Chondrocyte (in vitro differentiated cells): Measurements from ENCODE around the gene PAM16. TPM values are rescaled to one million over a fixed set of nuclear protein-coding genes. Genes with fewer than 3 reads are reported as not detected.

Experiments
- DNase-seq: peaks from one replicate; pipeline ENCODE4 v3.0.0; 2021; ENCODE audit warnings: mixed read lengths, low spot score
- H3K27ac Mint-ChIP-seq: one replicate; pipeline ENCODE4 v1.8.0; 2021; ENCODE audit warnings: mild to moderate bottlenecking, moderate library complexity, mixed read lengths; ENCODE audit not compliant: unreplicated experiment
- H3K27me3 Mint-ChIP-seq: 2 replicates; pipeline ENCODE4 v1.8.0; 2021; ENCODE audit warnings: low read depth, mixed read lengths
- H3K36me3 Mint-ChIP-seq: 2 replicates; pipeline ENCODE4 v1.8.0; 2021; ENCODE audit warnings: low read depth, mixed read lengths
- H3K4me1 Mint-ChIP-seq: 2 replicates; pipeline ENCODE4 v1.8.0; 2021; ENCODE audit warnings: low read depth, mild to moderate bottlenecking, mixed read lengths
- H3K4me3 Mint-ChIP-seq: one replicate; pipeline ENCODE4 v1.8.0; 2021; ENCODE audit warnings: mild to moderate bottlenecking, moderate library complexity, mixed read lengths; ENCODE audit not compliant: unreplicated experiment
- H3K9me3 Mint-ChIP-seq: 2 replicates; pipeline ENCODE4 v1.8.0; 2021; ENCODE audit warnings: low read depth, mixed read lengths
- total RNA-seq: library from RNA; stranded (reverse); gene quantifications from 3 replicates; pipeline ENCODE4 v1.2.1, GENCODE V29; 2021
- TF ChIP-seq, protein P1 (sequence below): fragments of 200-600 bp; sonication (generic); IDR thresholded peaks from 2 replicates; pipeline ENCODE4 v1.5.0; 2021; ENCODE audit warnings: antibody characterized with exemption, mild to moderate bottlenecking, moderate library complexity

Gene PAM16
- total RNA-seq, 1 donor from 2014 or later: 24.4 TPM

DNA sequence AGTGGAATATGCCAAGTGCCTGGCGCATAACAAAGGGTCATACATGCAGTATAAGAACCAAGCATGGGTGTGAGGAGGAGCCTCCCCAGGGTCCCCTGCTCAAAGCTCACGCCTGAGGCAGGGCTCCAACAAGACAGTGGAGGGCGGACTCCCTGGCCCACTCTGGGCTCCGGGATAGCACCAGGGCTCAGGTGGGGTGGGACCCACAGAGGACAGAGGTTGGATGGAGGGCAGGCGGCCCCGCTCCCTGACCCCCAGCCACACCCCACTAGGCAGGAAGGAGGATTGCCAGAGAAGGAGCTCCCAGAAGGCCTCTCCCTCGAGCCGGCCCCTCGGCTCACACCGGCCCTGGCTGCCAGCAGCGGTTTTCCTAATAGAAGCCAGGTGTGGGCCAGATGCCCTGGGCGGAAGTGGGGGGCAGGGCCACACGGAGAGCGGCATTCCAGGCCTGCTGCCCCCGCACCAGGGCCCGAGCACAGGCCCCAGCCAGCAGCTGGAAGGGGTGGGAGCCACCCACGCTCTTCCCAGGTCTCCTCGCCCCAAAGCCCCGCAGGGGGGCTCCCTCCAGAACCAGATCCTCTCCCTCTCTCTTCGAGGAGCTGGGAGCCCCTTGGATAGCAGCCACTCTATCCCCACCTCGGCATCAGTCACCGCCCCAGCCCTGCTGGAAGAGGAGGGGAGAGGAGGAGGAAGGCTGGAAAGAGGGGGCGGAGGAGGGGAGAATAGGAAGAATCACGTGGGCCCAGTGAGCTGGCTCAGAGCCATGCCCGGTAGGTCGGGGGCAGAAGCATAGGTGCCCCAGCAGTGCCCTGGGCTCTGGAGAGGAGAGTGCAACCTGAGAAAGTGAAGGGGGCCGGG, 41.5 kb upstream of the PAM16 start:
- TF ChIP-seq, protein P1, sequence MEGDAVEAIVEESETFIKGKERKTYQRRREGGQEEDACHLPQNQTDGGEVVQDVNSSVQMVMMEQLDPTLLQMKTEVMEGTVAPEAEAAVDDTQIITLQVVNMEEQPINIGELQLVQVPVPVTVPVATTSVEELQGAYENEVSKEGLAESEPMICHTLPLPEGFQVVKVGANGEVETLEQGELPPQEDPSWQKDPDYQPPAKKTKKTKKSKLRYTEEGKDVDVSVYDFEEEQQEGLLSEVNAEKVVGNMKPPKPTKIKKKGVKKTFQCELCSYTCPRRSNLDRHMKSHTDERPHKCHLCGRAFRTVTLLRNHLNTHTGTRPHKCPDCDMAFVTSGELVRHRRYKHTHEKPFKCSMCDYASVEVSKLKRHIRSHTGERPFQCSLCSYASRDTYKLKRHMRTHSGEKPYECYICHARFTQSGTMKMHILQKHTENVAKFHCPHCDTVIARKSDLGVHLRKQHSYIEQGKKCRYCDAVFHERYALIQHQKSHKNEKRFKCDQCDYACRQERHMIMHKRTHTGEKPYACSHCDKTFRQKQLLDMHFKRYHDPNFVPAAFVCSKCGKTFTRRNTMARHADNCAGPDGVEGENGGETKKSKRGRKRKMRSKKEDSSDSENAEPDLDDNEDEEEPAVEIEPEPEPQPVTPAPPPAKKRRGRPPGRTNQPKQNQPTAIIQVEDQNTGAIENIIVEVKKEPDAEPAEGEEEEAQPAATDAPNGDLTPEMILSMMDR: no peak
- H3K27me3 Mint-ChIP-seq: no peaks in the 10 kb centered on the region
- H3K36me3 Mint-ChIP-seq: peaks cover 4% of the 10 kb centered on the region
- peak overlapping the region; percentile 86 for H3K27ac Mint-ChIP-seq
- no peak overlapping the region for H3K4me3 Mint-ChIP-seq
- H3K9me3 Mint-ChIP-seq: no peaks in the 10 kb centered on the region
- peaks cover 43% of the 10 kb centered on the region for H3K4me1 Mint-ChIP-seq
- DNase-seq: peak; percentile 83

DNA sequence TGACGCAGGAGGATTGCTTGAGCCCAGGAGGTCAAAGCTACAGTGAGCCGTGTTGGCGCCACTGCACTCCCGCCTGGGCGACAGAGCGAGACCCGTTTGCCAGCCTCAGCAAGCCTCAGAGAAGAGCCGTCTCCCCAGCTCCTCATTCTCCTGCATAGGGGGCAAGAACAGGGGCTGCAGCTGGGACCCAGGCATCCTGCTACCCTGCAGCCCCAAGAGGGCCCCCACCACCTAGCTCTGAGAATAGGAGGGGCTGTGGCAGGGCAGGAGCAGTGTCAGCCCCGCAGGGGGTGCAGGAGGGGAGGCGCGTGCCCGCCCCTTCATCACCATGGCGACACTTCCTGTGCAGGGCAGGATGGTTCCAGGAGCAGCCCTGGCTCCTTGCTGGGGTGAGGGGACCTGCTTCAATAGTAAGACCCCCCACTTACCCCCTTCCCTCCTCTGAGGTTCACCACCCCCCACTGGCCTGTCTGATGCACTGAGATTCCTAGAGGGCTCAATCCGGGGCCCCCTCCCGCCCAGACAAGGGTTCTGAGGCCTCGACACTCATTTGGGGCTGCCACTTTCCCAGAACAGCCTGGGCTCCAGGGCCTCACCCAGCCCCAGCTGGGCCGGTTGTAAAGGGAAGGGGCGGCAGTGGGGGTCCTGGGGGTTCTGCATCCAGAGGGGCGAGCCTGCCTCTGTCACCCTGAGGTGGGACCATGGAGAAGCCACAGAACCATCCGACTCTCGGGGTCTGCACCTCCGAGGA, 40.7 kb upstream of the PAM16 start:
- H3K4me1 Mint-ChIP-seq: peaks cover 51% of the 10 kb centered on the region
- no peaks in the 10 kb centered on the region for H3K27me3 Mint-ChIP-seq
- TF ChIP-seq, protein P1: no peak
- H3K4me3 Mint-ChIP-seq: no peak overlapping the region
- peak; percentile 83 for DNase-seq
- H3K27ac Mint-ChIP-seq: peak overlapping the region; percentile 70
- H3K36me3 Mint-ChIP-seq: peaks cover 4% of the 10 kb centered on the region
- H3K9me3 Mint-ChIP-seq: no peaks in the 10 kb centered on the region

DNA sequence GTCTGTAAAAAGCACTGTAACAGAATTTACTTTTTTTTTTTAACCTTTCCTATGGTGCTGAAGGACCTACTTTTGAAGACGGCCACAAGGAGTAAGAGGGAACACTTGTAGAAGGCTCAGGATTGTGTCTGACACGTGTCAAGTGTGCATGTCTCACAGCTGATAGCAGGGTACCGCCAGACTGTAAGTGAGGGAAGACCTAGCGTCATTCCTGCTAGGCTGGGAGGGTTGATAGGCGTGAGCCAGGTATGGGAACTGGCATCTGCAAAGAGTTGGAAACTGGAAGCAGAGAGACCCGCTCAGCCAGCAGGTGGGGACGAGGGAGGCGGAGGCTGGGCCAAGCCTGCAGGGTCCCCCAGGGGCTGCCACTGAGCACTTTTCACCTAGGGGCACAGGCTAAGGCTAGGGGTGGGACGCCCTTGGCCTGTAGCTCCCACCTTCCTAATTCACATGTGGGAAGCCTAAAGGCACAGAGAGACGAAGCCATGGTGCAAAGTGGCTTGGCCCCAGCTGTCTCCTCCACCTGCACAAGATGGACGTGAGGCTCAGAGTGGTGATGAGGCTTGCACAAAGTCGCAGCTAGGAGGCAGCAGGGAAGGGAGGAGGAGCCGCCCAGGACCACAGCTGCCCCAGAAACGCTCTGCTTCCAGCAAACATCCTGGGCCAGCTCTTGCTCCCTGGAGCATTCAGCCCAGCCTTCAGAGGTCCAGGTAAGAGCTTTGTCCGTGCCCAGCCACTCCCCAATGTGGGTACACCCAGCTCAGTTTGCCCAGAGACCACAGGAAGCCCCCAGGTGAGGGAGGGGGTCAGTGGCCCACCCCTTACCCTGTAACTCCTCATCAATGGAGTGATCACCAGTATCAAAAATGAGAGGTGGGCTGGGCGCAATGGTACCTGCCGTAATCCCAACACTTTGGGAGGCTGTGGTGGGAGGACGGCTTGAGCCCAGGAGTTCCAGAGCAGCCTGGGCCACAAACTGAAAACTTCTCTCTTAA, 39.4 kb upstream of the PAM16 start:
- Mint-ChIP-seq H3K36me3 (peaks cover under 1% of the 10 kb centered on the region), H3K9me3 (no peaks in the 10 kb centered on the region), H3K27ac (peak overlapping the region; percentile 82), H3K27me3 (no peaks in the 10 kb centered on the region), H3K4me3 (no peak overlapping the region), H3K4me1 (peaks cover 64% of the 10 kb centered on the region)
- TF ChIP-seq, protein P1: peak; percentile 46
- DNase-seq: no peak

DNA sequence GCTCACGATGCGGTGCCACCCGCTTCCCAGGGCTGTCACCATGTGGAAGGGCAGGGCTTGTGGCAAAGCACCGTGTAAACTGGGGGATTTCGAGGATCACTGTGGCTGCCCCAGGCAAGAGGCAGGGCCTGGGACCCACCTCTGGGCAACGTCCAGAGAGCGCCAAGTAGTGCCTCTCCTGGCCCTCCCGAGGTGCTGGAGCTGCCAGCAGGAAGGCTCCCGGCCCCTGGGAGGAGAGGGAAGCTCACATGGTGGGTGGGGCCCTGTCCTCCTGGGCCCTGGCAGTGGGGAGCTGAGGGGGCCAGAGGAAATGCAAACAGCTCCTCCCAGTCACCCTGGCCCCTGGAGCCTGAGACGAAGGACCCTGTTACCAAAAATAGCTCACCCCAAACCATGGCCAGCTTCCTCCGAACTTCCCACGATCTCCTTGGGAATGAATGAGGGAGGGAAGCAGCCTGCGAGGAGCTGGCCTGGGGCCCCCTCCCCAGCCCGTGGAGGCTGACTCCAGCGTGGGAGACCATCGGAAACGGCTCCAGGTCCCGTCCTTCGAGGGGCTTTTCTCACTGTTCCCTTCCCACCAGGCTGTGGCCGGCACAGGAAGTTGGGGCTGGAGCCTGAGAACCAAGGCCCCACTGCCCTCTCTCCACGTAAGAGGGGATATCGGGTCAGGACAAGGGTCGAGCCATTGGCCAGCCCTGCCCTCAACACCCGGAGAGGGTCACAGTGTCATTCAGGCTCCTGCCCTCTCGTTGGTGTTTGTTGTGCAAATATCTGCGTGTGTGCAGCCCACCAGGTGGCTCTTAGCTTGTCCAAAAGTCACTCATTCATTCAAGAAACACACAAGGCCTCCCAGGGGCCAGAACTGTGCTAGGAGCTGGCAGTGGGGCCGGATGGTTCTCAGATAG, 38.2 kb upstream of the PAM16 start:
- Mint-ChIP-seq H3K36me3 (no peaks in the 10 kb centered on the region), H3K9me3 (no peaks in the 10 kb centered on the region), H3K4me3 (no peak overlapping the region), H3K4me1 (peaks cover 75% of the 10 kb centered on the region), H3K27me3 (no peaks in the 10 kb centered on the region), H3K27ac (peak overlapping the region; percentile 82)
- TF ChIP-seq, protein P1: no peak
- DNase-seq: peak; percentile 65
